ENCODE measurements around the gene MROH8. TPM values are rescaled to one million over a fixed set of nuclear protein-coding genes. Genes with fewer than 3 reads are reported as not detected.

MROH8 gene
- 10 to 100 TPM in 1 of 4 donors, 1 to 10 TPM in 3; 2.2 to 18.0 (median 3.5) TPM for total RNA-seq

GRCh38 chr20:37178839-37179682, at the start of gene MROH8, which contains the start of gene RPN2:
TSS of gene MROH8 (minus strand) at chr20:37179548.
TSS of gene RPN2 (plus strand) at chr20:37179330. CDS start at chr20:37179357, 27 bp downstream.
- in situ Hi-C loops (cut with MboI; ENCODE audit: low pct_ligation_motif_present in 1 of 4, low pct_unique_long_range_greater_than_20kb in 1 of 4, low sequenced_read_pairs in 3 of 4) = no loop called here
- intact Hi-C loops (cut with DNase I; ENCODE audit: low total_unique reads) = no loop called here
- H3K36me3 ChIP-seq = no peaks in the 10 kb centered on the region
- no peaks in the 10 kb centered on the region for H3K27me3 ChIP-seq
- peak; percentile 98 for DNase-seq
- peak within 1 kb of the TSS; percentile 68 to 83 (median 71) for H3K4me3 ChIP-seq
- 0% methylated on average over 40 of the region's 80 CpGs; no CpG with 5 or more reads in 1 of the 2 donors for WGBS, 2 donors (ENCODE audit: low coverage in 1 of 2)
- TF ChIP-seq, protein P1, sequence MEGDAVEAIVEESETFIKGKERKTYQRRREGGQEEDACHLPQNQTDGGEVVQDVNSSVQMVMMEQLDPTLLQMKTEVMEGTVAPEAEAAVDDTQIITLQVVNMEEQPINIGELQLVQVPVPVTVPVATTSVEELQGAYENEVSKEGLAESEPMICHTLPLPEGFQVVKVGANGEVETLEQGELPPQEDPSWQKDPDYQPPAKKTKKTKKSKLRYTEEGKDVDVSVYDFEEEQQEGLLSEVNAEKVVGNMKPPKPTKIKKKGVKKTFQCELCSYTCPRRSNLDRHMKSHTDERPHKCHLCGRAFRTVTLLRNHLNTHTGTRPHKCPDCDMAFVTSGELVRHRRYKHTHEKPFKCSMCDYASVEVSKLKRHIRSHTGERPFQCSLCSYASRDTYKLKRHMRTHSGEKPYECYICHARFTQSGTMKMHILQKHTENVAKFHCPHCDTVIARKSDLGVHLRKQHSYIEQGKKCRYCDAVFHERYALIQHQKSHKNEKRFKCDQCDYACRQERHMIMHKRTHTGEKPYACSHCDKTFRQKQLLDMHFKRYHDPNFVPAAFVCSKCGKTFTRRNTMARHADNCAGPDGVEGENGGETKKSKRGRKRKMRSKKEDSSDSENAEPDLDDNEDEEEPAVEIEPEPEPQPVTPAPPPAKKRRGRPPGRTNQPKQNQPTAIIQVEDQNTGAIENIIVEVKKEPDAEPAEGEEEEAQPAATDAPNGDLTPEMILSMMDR (IDR thresholded peaks at IDR 0.05) = no peak
- TF ChIP-seq EP300 (IDR thresholded peaks at IDR 0.05; ENCODE audit: low read depth) = no peak
- TF ChIP-seq POLR2A (IDR thresholded peaks at IDR 0.05) = peak; percentile 60
- peak; percentile 71 to 78 (median 77) for TF ChIP-seq POLR2AphosphoS5 (IDR thresholded peaks at IDR 0.05)
- H3K4me1 ChIP-seq = peaks cover 0 to 33% (median 16%) of the 10 kb centered on the region in 4 donors
- no peaks in the 10 kb centered on the region for H3K9me3 ChIP-seq
- H3K27ac ChIP-seq = peak within 1 kb of the TSS; percentile 95 to 99 (median 97)

- H3K9me3 ChIP-seq = no peaks in the 10 kb centered on the region
- in situ Hi-C loops (cut with MboI; ENCODE audit: low pct_ligation_motif_present in 1 of 4, low pct_unique_long_range_greater_than_20kb in 1 of 4, low sequenced_read_pairs in 3 of 4) = no loop called here
- H3K4me1 ChIP-seq = no peaks in the 10 kb centered on the region
- no peak overlapping the region for H3K27ac ChIP-seq
- DNase-seq = no peak
- H3K4me3 ChIP-seq = no peak overlapping the region
- H3K36me3 ChIP-seq = peaks cover 0 to 72% (median 35%) of the 10 kb centered on the region in 4 donors
- 80 to 90% methylated on average over 3 to 5 of the region's 5 CpGs for WGBS, 2 donors (ENCODE audit: low coverage in 1 of 2)
- TF ChIP-seq POLR2A (IDR thresholded peaks at IDR 0.05) (no peak), POLR2AphosphoS5 (IDR thresholded peaks at IDR 0.05) (no peak), EP300 (IDR thresholded peaks at IDR 0.05; ENCODE audit: low read depth) (no peak)
- TF ChIP-seq, protein P1 (IDR thresholded peaks at IDR 0.05) = no peak
- no peaks in the 10 kb centered on the region for H3K27me3 ChIP-seq
- intact Hi-C loops (cut with DNase I; ENCODE audit: low total_unique reads) = no loop called here
Observed at GRCh38 chr20:37228656-37229055, 49.3 kb upstream of the MROH8 start.

- TF ChIP-seq POLR2A (IDR thresholded peaks at IDR 0.05) (no peak), EP300 (IDR thresholded peaks at IDR 0.05; ENCODE audit: low read depth) (no peak), POLR2AphosphoS5 (IDR thresholded peaks at IDR 0.05) (no peak)
- TF ChIP-seq, protein P1 (IDR thresholded peaks at IDR 0.05) = no peak
- 91 to 100% methylated on average over 2 to 6 of the region's 6 CpGs for WGBS, 2 donors (ENCODE audit: low coverage in 1 of 2)
- no peak overlapping the region for H3K4me3 ChIP-seq
- no peaks in the 10 kb centered on the region for H3K9me3 ChIP-seq
- intact Hi-C loops (cut with DNase I; ENCODE audit: low total_unique reads) (no loop called here), in situ Hi-C loops (cut with MboI; ENCODE audit: low pct_ligation_motif_present in 1 of 4, low pct_unique_long_range_greater_than_20kb in 1 of 4, low sequenced_read_pairs in 3 of 4) (no loop called here)
- DNase-seq = no peak
- peak overlapping the region in 1 of 4 donors; percentile 8 for H3K27ac ChIP-seq
- H3K27me3 ChIP-seq = no peaks in the 10 kb centered on the region
- H3K4me1 ChIP-seq = no peaks in the 10 kb centered on the region
- peaks cover 0 to 73% (median 32%) of the 10 kb centered on the region in 4 donors for H3K36me3 ChIP-seq
Observed at GRCh38 chr20:37228082-37228481, 48.7 kb upstream of the MROH8 start.

- intact Hi-C loops (cut with DNase I; ENCODE audit: low total_unique reads) (no loop called here), in situ Hi-C loops (cut with MboI; ENCODE audit: low pct_ligation_motif_present in 1 of 4, low pct_unique_long_range_greater_than_20kb in 1 of 4, low sequenced_read_pairs in 3 of 4) (no loop called here)
- TF ChIP-seq, protein P1 (IDR thresholded peaks at IDR 0.05) = no peak
- no peak for TF ChIP-seq POLR2A (IDR thresholded peaks at IDR 0.05)
- TF ChIP-seq POLR2AphosphoS5 (IDR thresholded peaks at IDR 0.05) = no peak
- TF ChIP-seq EP300 (IDR thresholded peaks at IDR 0.05; ENCODE audit: low read depth) = no peak
- Histone ChIP-seq H3K36me3 (peaks cover 0 to 63% (median 29%) of the 10 kb centered on the region in 4 donors), H3K27ac (no peak overlapping the region), H3K4me3 (no peak overlapping the region), H3K4me1 (peaks cover 0 to 10% (median 5%) of the 10 kb centered on the region in 4 donors), H3K27me3 (no peaks in the 10 kb centered on the region), H3K9me3 (no peaks in the 10 kb centered on the region)
- DNase-seq = peak; percentile 33
- WGBS, 2 donors (ENCODE audit: low coverage in 1 of 2) = 63% methylated on average over 3 of the region's 3 CpGs; no CpG with 5 or more reads in 1 of the 2 donors
Observed at GRCh38 chr20:37226889-37227288, 47.5 kb upstream of the MROH8 start.

Data from transverse colon (tissue), 4 donors.